Endothelial cell of umbilical vein (primary cell): ENCODE results near the gene SHOC2. TPM values are rescaled to one million over a fixed set of nuclear protein-coding genes. Genes with fewer than 3 reads are reported as not detected.

ENCODE experiments used
- BruUV-seq: library from RNA; stranded (reverse); fragments of 400-500 nt; replicated peaks from 2 replicates; lab custom pipeline; 2021; lab: Mats Ljungman, UMichigan
- CTCF ChIA-PET: fragments of 300-600, 350-600 bp; sonication (Branson Sonifier 250); formaldehyde crosslinking; loops from one replicate; lab custom pipeline; 2021; ENCODE audit warnings: antibody characterized with exemption, inconsistent platforms; lab: Charles Lee
- POLR2A ChIA-PET: fragments of 300-600, 350-600 bp; sonication (Branson Sonifier 250); formaldehyde crosslinking; loops from one replicate; lab custom pipeline; 2021; ENCODE audit warnings: antibody characterized with exemption, inconsistent platforms; lab: Charles Lee
- DNase-seq: peaks from one replicate; pipeline ENCODE4 v3.0.0-alpha.2; 2011; ENCODE audit warnings: low read depth, low spot score
- FAIRE-seq: peaks from 2 replicates; lab custom pipeline; 2011; peaks lifted over from hg19 to GRCh38; lab: Jason Lieb, UNC
- H2AFZ ChIP-seq: 2 replicates; pipeline ENCODE4 v1.6.0; 2012; ENCODE audit warnings: low read depth, low read length, control low read depth, inconsistent platforms
- H3K27ac ChIP-seq: 2 replicates; pipeline ENCODE4 v1.5.1; 2011; ENCODE audit warnings: low read depth, mild to moderate bottlenecking, control low read depth, low read length, moderate library complexity; ENCODE audit not compliant: insufficient read depth
- H3K27me3 ChIP-seq, 2 experiments: 2 replicates each; pipeline versions ENCODE4 v1.6.0 to v1.6.1; 2011; ENCODE audit warnings: low read length in 2 of 2, mixed read lengths in 1 of 2; ENCODE audit not compliant: control insufficient read depth in 2 of 2, insufficient read depth in 2 of 2
- H3K36me3 ChIP-seq, 2 experiments: 2 replicates in 1 of 2; 3 replicates in 1 of 2; pipeline ENCODE4 v1.5.1; 2011; ENCODE audit warnings: low read length in 2 of 2, mild to moderate bottlenecking in 1 of 2, moderate library complexity in 1 of 2; ENCODE audit not compliant: control insufficient read depth in 2 of 2, insufficient read depth in 2 of 2; ENCODE audit errors: extremely low read depth in 1 of 2
- H3K4me1 ChIP-seq: 3 replicates; pipeline ENCODE4 v1.5.1; 2011; ENCODE audit warnings: mild to moderate bottlenecking, low read length; ENCODE audit not compliant: control insufficient read depth, insufficient read depth; ENCODE audit errors: extremely low read depth
- H3K4me2 ChIP-seq: 2 replicates; pipeline ENCODE4 v1.6.1; 2011; ENCODE audit warnings: low read length, control low read depth, mixed read lengths; ENCODE audit not compliant: insufficient read depth
- H3K4me3 ChIP-seq, 3 experiments: fragments of 200-600 bp in 1 of 3; sonication (generic), shearing (Covaris generic) in 1 of 3; replicated peaks in 1 of 3; 2 replicates each; pipeline ENCODE4 v1.5.1; 2011 to 2016; ENCODE audit warnings: control low read depth in 3 of 3, low read length in 3 of 3, mild to moderate bottlenecking in 2 of 3, inconsistent platforms in 1 of 3, low read depth in 1 of 3, moderate library complexity in 1 of 3; ENCODE audit not compliant: insufficient read depth in 1 of 3
- H3K79me2 ChIP-seq: 2 replicates; pipeline ENCODE4 v1.6.0; 2012; ENCODE audit warnings: low read length, inconsistent platforms; ENCODE audit not compliant: control insufficient read depth, insufficient read depth
- H3K9ac ChIP-seq: replicated peaks from 2 replicates; pipeline ENCODE3; 2011; ENCODE audit warnings: low read length, control low read depth; ENCODE audit not compliant: insufficient read depth; ENCODE audit errors: extremely low read depth
- H3K9me1 ChIP-seq: replicated peaks from 3 replicates; pipeline ENCODE4 v1.6.0; 2011; ENCODE audit warnings: mild to moderate bottlenecking, low read length; ENCODE audit not compliant: control insufficient read depth, insufficient read depth; ENCODE audit errors: extremely low read depth
- H3K9me3 ChIP-seq: replicated peaks from 2 replicates; pipeline ENCODE4 v1.5.1; 2012; ENCODE audit warnings: low read length, inconsistent platforms; ENCODE audit not compliant: control insufficient read depth, insufficient read depth
- H4K20me1 ChIP-seq: replicated peaks from 2 replicates; pipeline ENCODE3; 2011; ENCODE audit warnings: mild to moderate bottlenecking, low read length; ENCODE audit not compliant: control insufficient read depth, insufficient read depth; ENCODE audit errors: extremely low read depth
- EZH2 ChIP-seq: IDR thresholded peaks from 2 replicates; pipeline ENCODE4 v1.6.1; 2012; ENCODE audit warnings: borderline replicate concordance, low read depth, mild to moderate bottlenecking, moderate library complexity, low read length, inconsistent platforms; ENCODE audit not compliant: severe bottlenecking
- JUN ChIP-seq: IDR thresholded peaks from 2 replicates; pipeline ENCODE4 v1.6.1; 2011; ENCODE audit warnings: borderline replicate concordance, low read depth; ENCODE audit not compliant: insufficient read length, insufficient read depth
- MYC ChIP-seq: IDR thresholded peaks from one replicate; pipeline ENCODE4 v1.6.1; 2011; ENCODE audit warnings: mild to moderate bottlenecking, low read depth, low read length
- POLR2AphosphoS5 ChIP-seq: IDR thresholded peaks from 2 replicates; pipeline ENCODE4 v1.6.1; 2012; ENCODE audit warnings: low read depth, mild to moderate bottlenecking, control low read depth, low read length, moderate library complexity; ENCODE audit not compliant: insufficient read depth
- dilution Hi-C: fragments of 300-500 bp; cut with MboI; formaldehyde crosslinking; loops from one replicate; pipeline ENCODE4 v1.15.0; 2019; ENCODE audit warnings: low sequenced_read_pairs; ENCODE audit not compliant: extremely low pct_ligation_motif_present
- intact Hi-C: fragments of 100-400 bp; cut with micrococcal nuclease; formaldehyde crosslinking; loops from one replicate; pipeline ENCODE4 v1.10.0; 2022
- polyA plus RNA-seq, 4 experiments: library from polyadenylated mRNA; depleted of rRNA in 3 of 4; stranded (reverse) in 3 of 4; unstranded in 1 of 4; fragments of >200 nt; gene quantifications; 2 replicates each; pipeline versions ENCODE4 v1.2.1 to v1.2.3, GENCODE V29; 2011 to 2012; ENCODE audit warnings: missing spikeins in 1 of 4
- total RNA-seq: library from RNA; stranded (reverse); gene quantifications from 2 replicates; pipeline ENCODE4 v1.2.3, GENCODE V29; 2021
- TF ChIP-seq, protein P1 (sequence below): IDR thresholded peaks from 2 replicates; pipeline ENCODE4 v1.6.1; 2011; ENCODE audit not compliant: insufficient read depth, insufficient read length

The SHOC2 gene
- total and polyA plus RNA-seq, 2 donors (not counting 3 experiments of a cell fraction or from before 2014, with no cell fraction given) = 13.0 to 37.1 TPM

- H3K9ac ChIP-seq = no peak overlapping the region
- no peaks in the 10 kb centered on the region for H3K79me2 ChIP-seq
- no peak overlapping the region for H3K27ac ChIP-seq
- H3K4me2 ChIP-seq = no peak overlapping the region
- intact Hi-C loops = loop anchor here (1.0 to 5.0 kb wide), 5 partner anchors 26 to 585 kb away; no protein-coding TSS in a partner anchor
- FAIRE-seq = no peak
- no peaks in the 10 kb centered on the region for H3K9me1 ChIP-seq
- H3K36me3 ChIP-seq = peaks cover 6 to 10% of the 10 kb centered on the region in 2 experiments
- no peaks in the 10 kb centered on the region for H3K4me1 ChIP-seq
- CTCF ChIA-PET = interaction anchor here (0.6 to 4.6 kb wide), 14 partner anchors 10 to 1245 kb away, joined by 3 to 113 read pairs (median 7); partner anchors contain the start of genes BBIP1 and SHOC2
- POLR2A ChIA-PET = no interaction called here
- no peaks in the 10 kb centered on the region for H4K20me1 ChIP-seq
- no peaks in the 10 kb centered on the region for H3K9me3 ChIP-seq
- DNase-seq = no peak
- H3K27me3 ChIP-seq = no peaks in the 10 kb centered on the region
- TF ChIP-seq, protein P1, sequence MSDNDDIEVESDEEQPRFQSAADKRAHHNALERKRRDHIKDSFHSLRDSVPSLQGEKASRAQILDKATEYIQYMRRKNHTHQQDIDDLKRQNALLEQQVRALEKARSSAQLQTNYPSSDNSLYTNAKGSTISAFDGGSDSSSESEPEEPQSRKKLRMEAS = no peak
- no peak for TF ChIP-seq MYC
- TF ChIP-seq JUN = no peak
- TF ChIP-seq POLR2AphosphoS5 = no peak
- TF ChIP-seq EZH2 = no peak
- H2AFZ ChIP-seq = no peak overlapping the region
- no TSS peak for BruUV-seq
- dilution Hi-C loops = no loop called here
- H3K4me3 ChIP-seq = no peak overlapping the region
Measured at GRCh38 chr10:110892602-110893288, 26.7 kb upstream of the SHOC2 start.
